DMS53 (cell line): ENCODE measurements around the gene ANKRD28.
"Not testable (repeated sequence)": the region's sequence is repeated elsewhere in the genome, so short reads cannot be mapped to it uniquely, and the experiment has no call there.

Experiments
- DNase-seq: peaks from one replicate; lab custom pipeline; 2025; lab: John Stamatoyannopoulos, UW

The ANKRD28 gene

DNA sequence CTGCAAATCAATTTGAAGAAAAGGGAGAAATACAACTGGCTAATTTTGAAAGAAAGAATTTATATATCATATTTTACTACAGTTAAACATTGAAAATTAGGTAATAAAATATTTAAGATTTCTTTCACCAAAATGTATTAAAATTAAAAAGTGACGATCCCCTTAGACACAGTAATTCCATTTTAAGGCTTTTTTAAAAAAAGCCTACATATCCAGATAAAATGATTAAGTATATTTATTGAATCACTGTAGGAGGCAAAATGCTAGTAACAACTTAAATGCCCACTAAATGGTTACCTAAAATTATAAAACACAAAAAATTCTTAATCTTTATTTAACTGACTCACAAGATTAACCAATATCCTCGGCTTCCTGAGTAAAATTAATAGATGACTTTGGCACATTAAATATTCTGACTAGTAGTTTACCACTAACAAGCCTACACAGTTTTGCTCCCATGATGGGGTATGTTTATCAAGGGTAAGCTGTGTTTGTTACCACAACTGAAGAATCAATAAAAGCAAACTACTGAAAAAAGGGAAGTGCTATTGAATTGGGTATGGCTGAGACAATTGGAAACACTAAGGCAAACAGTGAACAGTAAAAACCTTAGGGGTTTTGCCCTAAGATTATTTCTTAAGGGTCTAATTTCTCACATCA lies 28.4 kb downstream of the ANKRD28 start:
- no peak for DNase-seq

DNA sequence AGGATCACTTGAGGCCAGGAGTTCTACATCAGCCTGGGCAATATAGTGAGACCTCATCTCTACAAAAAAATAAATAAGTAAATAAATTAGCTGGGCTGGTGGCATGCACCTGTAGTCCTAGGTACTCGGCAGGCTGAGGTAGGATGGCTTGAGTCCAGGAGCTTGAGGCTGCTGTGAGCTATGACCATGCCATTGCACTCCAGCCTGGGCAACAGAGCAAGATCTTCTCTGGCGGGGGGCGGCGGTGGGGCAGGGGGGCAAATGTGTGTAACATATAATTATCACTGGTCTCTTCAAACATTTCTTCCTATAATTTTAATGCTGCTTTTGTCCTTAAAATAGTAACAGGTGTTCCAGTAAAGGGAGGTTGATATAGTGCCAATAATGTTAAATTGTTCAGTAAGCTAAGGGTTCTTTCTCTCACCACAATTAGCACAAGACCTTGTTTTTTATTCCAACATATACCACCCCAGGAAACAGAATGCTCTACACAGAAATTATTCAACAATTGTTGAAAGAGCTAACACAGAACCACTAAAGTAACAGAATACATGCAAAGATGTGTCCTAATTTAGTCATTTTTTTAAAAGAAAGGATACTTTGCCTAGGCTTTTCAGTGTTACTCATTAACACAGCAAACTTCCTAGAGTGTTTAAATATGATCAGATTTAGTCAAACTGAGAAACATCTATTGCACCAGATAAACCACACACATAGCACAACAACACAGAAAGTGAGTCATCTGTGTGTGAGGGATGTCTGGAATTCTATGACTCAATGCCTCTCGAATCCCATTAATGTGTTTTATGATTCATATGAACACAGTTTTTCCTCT lies 29.1 kb downstream of the ANKRD28 start:
- peak; percentile 56 for DNase-seq

DNA sequence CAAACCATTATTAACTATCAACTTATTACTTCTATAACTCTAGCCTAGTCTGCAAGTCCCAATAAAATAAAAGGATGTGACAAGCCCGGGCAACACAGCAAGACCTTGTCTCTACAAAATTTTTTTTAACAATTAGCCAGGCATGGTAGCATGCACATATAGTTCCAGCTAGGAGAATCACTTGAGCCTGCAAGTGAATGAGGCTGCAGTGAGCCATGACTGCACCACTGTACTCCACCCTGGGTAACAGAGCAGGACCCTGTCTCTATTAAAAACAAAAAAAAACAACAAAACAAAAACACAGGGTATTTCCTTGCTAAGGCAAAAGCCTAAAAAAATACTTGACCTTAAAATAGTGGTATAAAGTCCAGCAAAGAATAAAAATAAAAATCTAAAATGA lies 31.4 kb downstream of the ANKRD28 start:
- no peak for DNase-seq

DNA sequence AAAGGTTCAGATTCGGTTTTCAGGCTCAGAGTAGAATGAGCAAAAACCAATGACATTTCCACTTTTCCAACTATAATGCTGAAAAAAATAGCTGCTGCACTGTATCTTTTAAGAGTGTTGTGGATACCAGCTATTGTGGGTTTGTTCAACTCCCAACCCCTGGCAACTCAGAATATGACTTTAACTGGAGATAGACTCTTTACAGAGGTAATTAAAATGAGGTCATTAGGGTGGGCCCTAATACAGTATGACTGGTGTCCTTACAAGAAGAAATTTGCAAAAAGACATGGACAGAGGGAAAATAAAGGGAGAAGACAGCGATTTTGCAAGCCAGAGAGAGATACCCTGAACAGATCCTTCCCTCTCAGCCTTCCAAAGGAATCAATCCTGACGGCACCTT lies 39.5 kb downstream of the ANKRD28 start:
- DNase-seq, result no peak

DNA sequence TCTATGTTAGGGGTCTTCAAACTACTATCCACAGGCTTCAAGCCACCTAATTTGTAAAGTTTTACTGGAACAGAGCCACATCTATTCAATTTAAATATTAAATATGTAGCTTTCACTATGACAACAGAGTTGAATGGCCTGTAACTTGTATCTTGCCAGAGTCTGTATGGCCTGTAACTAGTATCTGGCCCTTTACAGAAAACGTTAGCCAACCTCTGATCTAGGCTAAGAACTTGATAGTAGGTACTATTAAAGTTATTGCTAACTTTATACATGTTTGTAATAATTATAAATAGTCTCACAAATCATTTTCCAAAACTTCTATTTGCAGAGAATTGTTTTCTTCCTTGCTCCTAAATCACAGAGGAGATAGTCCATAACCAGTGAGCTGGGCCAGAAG lies 40.0 kb downstream of the ANKRD28 start:
- DNase-seq, result no peak

DNA sequence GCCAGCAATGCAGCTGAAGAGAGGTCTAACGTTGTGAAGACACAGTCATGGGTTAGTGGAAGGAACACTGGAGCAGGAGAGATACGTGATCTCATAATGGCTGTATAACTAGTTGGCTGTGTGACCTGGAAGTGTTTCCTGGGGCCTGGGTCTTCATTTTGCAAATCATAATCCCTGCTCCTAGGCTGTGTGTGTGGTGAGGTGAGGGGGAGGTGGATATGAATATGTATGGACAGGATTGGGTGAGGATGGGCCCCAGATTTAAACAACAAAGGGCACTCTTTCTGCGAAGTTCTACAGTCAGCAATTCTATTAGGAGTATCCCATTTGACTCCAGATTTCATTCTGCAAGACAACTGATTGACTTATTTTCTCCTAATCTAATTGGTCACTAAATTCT lies 41.3 kb downstream of the ANKRD28 start:
- no peak for DNase-seq

DNA sequence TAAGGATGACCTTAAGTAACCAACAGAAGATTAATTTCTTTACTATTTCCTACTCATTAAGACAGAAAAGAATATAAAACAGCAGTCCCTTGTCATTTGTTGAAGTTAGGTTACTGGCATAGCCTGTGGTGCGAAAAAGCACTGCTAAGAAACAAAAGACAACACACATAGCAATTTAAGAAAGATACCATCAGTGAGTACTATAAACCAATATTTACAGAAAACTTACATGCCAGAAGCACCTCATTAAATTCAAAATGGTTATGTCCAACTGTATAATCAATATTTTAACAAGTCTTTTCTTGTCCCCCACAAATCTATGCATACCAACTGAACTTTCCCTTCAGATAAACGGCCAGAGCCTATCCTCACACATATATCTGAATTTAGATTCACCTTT lies 42.0 kb downstream of the ANKRD28 start:
- no peak for DNase-seq

DNA sequence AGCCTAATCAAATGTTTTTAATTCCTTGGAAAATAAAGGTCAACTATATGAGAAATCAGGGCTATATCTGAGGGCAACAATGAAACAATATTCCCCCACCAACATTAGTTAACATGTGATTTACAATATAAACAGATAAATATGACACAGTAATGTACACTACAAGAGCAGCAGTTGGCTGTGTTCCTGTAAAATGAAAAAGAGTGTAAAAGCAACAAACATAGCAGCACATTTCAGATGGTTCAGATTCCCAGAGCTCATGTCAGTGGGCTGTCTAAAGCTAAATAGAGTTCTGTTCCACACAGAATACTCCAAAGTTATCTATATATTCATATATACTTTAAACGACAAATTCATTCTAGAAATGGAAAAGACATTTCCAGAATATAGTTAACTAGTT lies 42.6 kb downstream of the ANKRD28 start:
- DNase-seq, result no peak

DNA sequence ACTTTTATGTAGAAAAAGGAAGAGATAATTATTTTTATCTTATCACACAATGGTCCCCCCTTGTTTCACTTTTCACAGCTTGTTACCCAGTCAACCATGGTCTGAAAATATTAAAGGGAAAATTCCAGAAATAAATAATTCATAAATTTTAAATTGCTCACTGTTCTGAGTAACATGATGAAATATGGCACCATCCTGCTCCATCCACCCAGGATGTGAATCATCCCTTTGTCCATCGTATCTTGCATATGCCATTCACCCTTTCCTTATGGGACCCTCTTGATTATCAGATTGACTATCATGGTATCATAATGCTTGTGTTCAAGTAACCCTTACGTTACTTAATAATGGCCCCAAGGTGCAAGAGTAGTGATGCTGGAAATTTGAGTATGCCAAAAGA lies 43.7 kb downstream of the ANKRD28 start:
- no peak for DNase-seq

DNA sequence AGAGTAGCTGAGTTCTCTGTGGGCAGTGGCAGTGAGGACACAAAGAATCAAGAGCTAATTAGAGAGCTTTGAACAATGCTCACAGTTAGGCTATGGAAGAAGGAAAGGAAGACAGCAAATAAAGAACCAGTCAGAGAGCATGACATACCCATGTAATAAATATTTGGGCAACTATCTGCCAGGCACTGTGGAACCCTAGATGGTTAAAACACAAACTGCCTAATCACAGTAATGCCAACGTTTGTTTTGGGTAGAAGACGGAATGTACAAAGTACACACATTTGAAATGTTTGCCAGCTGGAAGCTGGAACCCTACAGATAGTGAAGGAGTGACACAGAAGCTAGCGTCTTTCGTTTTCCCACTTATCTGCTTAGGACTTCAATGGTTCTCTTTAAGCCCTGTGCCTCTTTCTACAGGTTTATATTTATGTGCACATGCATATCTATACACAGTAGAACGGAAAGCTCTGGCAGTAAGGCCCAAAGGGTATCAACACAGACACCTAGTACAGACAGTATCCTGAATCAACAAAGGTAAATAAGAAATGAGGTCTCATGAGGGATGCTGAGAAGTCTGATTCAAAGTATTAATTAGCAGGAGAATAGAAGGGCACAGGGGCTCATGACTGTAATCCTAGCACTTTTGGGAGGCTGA lies 44.6 kb downstream of the ANKRD28 start:
- no peak for DNase-seq

DNA sequence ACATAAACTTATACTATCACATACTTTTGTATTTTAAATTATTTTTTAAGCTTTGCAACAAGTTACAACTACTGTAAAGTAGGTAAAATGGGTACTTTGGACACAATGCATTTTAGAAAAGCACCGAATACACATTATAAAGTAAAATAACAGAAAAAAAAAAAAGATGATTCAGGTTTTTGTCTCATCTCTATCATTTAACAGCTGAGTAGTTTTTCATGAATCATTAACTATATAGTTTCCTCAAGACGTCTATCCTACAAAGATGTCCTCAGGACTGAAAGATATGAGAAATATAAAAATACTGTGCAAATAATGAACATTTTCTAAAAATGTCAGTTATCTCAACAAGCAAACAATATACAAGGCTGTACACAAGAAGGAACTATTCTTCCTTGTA lies 46.9 kb downstream of the ANKRD28 start:
- DNase-seq, result no peak

DNA sequence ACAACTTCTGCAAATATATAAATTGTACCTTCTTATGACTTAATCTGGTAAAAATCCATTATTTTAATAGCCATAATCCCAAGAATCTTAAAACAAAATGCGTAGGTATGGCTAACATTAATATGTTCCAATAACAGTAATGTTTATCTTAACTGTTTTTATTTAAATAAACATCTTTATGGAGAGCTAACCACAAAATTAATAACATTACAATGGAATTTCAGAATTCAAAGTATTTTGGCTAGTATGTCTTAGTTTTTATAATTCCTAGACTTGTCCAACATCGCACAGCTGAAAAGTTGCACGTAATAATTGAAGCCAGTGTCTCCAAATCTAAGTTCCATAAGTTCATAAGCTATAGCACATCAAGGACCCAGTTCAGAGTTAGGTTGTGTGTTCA lies 47.6 kb downstream of the ANKRD28 start:
- DNase-seq, result no peak

DNA sequence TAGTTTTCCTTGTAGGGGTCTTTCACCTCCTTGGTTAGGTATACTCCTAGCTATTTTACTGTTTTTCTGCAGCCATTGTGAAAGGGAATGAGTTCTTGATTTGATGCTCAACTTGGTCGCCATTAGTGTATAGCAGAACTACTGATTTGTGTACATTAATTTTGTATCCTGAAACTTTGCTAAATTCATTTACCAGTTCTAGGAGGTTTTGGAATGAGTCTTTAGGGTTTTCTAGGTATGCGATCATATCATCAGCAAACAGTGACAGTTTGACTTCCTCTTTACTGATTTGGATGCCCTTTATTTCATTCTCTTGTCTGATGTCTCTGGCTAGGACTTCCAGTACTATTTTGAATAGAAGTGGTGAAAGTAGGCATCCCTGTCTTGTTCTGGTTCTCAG lies 51.9 kb downstream of the ANKRD28 start:
- DNase-seq, result not testable (repeated sequence)

DNA sequence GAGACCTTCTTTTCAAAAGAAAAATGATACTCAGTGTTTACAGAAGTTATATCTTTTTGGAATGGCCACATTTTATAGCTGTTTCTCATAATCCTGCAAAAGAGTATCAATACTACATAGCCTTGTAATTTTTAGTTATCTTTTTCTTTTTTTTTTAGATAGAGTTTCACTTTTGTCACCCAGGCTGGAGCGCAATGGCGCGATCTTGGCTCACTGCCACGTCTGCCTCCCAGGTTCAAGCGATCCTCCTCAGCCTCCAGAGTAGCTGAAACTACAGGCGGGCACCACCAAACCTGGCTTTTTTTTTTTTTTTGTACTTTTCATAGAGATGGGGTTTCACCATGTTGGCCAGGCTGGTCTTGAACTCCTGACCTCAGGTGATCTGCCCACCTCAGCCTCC lies 53.6 kb downstream of the ANKRD28 start:
- no peak for DNase-seq

DNA sequence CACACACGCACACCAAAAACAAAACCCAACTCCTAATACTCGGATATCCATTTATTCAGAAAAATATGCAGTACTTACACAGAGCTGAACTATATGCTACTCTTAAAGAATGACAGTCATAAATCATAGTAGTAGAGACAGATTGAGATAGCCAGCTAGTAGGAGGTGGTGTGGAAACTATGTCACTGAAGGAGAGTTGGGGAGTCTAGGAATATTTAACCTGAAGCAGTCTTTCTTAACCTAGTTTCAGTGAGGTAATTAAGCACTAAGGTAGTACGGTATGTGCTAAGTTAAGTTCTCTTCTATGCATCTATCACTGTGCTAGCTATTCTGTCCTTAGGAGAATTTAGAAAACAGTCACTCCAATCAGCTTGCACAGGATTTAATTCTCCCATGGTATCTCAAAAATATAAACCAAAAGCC lies 54.2 kb downstream of the ANKRD28 start:
- DNase-seq, result no peak

DNA sequence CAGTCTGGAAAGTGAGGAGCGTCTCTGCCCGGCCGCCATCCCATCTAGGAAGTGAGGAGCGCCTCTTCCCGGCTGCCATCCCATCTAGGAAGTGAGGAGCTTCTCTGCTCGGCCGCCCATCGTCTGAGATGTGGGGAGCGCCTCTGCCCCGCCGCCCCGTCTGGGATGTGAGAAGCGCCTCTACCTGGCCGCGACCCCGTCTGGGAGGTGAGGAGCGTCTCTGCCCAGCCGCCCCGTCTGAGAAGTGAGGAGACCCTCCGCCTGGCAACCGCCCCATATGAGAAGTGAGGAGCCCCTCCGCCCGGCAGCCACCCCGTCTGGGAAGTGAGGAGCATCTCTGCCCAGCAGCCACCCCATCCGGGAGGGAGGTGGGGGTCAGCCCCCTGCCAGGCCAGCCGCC lies 55.5 kb downstream of the ANKRD28 start:
- not testable (repeated sequence) for DNase-seq

DNA sequence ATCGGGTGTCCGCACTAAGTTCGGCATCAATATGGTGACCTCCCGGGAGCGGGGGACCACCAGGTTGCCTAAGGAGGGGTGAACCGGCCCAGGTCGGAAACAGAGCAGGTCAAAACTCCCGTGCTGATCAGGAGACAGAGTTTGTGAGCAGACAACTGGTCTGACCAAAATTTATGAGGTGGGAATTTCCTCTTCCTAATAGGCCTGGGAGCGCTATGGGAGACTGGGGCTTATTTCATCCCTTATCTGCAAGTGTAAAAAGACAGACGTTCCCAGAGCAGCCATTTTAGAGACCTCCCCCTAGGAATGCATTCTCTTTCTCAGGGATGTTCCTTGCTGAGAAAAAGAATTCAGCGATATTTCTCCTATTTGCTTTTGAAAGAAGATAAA lies 59.2 kb downstream of the ANKRD28 start:
- not testable (repeated sequence) for DNase-seq

DNA sequence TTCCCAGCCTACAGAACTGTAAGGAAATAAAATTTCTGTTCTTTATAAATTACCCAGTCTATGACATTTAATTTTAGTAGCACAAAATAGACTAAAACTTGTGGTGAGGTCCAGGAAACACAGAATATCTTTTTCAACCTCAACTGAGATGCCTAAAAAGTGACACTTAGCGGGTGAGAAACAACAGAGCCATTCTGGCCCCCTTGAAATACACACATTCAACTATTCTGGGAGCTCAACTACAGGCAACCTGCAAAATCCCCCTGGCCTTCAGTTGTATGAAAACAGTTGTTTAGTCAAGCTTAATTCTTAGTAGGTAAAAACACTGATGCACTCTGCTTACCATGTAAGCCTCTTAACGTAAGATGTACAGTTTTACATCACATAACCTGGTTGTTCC lies 66.8 kb downstream of the ANKRD28 start:
- no peak for DNase-seq

DNA sequence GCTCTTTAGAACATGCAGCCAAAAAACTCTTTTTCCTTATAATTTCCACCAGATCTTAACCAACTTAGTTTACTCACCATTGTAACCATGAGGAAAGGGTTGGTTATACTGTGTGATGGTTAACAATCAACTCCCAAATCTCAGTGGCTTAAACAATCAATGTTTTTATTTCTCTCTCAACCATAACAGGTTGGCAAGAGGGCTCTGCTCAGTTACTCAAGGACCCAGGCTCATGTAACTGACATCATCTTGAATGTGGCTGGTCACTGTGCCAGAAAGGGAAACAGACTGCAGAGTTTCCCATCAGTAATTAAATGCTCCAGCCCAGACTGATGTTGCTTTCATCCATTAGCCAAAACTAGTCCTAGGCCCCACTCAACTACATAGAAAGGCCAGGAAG lies 69.0 kb downstream of the ANKRD28 start:
- no peak for DNase-seq

DNA sequence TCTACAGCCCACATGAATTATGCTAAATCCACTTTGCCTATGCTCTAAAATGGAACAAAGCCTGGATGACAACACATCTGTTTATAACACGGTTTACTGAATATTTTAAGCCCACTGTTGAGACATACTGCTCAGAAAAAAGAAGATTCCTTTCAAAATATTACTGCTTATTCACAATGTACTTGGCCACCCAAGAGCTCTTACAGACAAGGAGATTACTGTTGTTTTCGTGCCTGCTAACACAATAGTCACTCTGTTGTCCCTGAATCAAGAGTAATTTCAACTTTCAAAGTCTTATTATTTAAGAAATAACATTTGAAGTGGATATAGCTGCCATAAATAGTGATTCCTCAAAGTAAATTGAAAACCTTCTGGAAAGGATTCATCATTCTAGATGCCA lies 70.9 kb downstream of the ANKRD28 start:
- no peak for DNase-seq

DNA sequence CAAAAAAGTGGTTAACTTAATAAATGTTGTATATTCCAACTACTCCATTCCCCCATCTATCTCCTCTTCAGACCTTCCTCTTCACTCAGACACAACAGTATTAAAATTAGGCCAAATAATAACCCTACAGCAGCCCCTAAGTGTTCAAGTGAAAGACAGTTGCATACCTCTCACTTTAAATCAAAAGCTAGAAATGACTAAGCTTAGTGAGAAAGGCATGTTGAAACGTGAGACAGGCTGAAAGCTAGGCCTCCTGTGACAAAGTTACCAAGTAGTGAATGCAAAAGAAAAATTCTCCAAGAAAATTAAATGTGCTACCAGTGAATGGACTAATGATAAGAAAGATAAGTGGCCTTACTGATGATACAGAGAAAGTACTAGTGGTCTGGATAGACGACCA lies 71.7 kb downstream of the ANKRD28 start:
- DNase-seq, result no peak

DNA sequence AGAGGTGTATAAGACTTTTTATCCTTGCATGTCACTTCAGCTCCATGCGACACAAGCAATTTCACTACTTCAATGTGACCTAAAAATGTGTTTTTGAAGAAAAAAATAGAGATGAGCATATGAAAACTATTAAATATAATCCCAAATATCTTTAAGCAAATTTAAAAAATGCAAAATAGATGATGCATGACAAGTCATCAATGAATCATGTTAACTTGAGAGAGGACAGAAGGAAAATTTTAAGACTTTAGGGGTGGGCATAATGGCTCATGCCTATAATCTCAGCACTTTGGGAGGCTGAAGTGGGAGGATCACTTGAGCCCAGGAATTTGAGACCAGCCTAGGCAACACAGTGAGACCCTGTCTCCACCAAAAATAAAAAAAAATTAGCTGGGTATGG lies 73.3 kb downstream of the ANKRD28 start:
- no peak for DNase-seq

DNA sequence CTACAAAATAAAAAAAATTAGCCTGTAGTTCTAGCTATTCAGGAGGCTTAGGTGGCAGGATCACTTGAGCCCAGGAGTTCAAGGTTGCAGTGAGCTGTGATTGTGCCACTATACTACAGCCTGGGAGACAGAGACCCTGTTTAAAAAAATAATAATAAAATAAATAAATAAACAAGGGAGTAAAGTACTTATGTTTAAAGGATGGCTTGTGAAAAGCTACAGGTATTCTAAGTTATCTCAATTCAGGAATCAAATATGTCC lies 74.2 kb downstream of the ANKRD28 start:
- no peak for DNase-seq
